ENCODE results near the gene WDR1. TPM values are rescaled to one million over a fixed set of nuclear protein-coding genes. Genes with fewer than 3 reads are reported as not detected.

Gene WDR1
- total RNA-seq, 1 experiment from 2014 or later, result 199 TPM

GRCh38 chr4:10094841-10095240, 21.8 kb downstream of the WDR1 start:
- H3K9me3 Mint-ChIP-seq (ENCODE audit: low read depth, unreplicated experiment), result no peaks in the 10 kb centered on the region
- no peak for DNase-seq
- no peaks in the 10 kb centered on the region for H3K27me3 Mint-ChIP-seq (ENCODE audit: unreplicated experiment)
- peaks cover 12% of the 10 kb centered on the region for H3K4me1 Mint-ChIP-seq (ENCODE audit: low read depth, unreplicated experiment)
- intact Hi-C loops (cut with micrococcal nuclease; ENCODE audit: unreplicated experiment), result no loop called here
- H3K27ac Mint-ChIP-seq (ENCODE audit: unreplicated experiment), result no peak overlapping the region
- BruUV-seq (replicated peaks), result no TSS peak
- H3K4me3 Mint-ChIP-seq (ENCODE audit: low read depth, unreplicated experiment), result no peak overlapping the region
- no peak for TF ChIP-seq CTCF (IDR thresholded peaks at IDR 0.05; ENCODE audit: unreplicated experiment)
- CTCF ChIA-PET, result no interaction called here
- peaks cover 32% of the 10 kb centered on the region for H3K36me3 Mint-ChIP-seq (ENCODE audit: insufficient read depth, unreplicated experiment)

GRCh38 chr4:10093801-10094552, 22.6 kb downstream of the WDR1 start:
- Mint-ChIP-seq H3K27ac (ENCODE audit: unreplicated experiment) (no peak overlapping the region), H3K4me3 (ENCODE audit: low read depth, unreplicated experiment) (no peak overlapping the region), H3K27me3 (ENCODE audit: unreplicated experiment) (no peaks in the 10 kb centered on the region), H3K36me3 (ENCODE audit: insufficient read depth, unreplicated experiment) (peaks cover 28% of the 10 kb centered on the region), H3K9me3 (ENCODE audit: low read depth, unreplicated experiment) (no peaks in the 10 kb centered on the region), H3K4me1 (ENCODE audit: low read depth, unreplicated experiment) (peaks cover 12% of the 10 kb centered on the region)
- CTCF ChIA-PET, result no interaction called here
- intact Hi-C loops (cut with micrococcal nuclease; ENCODE audit: unreplicated experiment), result no loop called here
- TF ChIP-seq CTCF (IDR thresholded peaks at IDR 0.05; ENCODE audit: unreplicated experiment), result no peak
- no peak for DNase-seq
- BruUV-seq (replicated peaks), result no TSS peak

GRCh38 chr4:10093271-10093621, 23.4 kb downstream of the WDR1 start:
- Mint-ChIP-seq H3K4me1 (ENCODE audit: low read depth, unreplicated experiment) (peaks cover 12% of the 10 kb centered on the region), H3K9me3 (ENCODE audit: low read depth, unreplicated experiment) (no peaks in the 10 kb centered on the region), H3K27me3 (ENCODE audit: unreplicated experiment) (no peaks in the 10 kb centered on the region), H3K27ac (ENCODE audit: unreplicated experiment) (no peak overlapping the region), H3K4me3 (ENCODE audit: low read depth, unreplicated experiment) (no peak overlapping the region), H3K36me3 (ENCODE audit: insufficient read depth, unreplicated experiment) (peaks cover 32% of the 10 kb centered on the region)
- CTCF ChIA-PET, result no interaction called here
- no peak for TF ChIP-seq CTCF (IDR thresholded peaks at IDR 0.05; ENCODE audit: unreplicated experiment)
- no TSS peak for BruUV-seq (replicated peaks)
- intact Hi-C loops (cut with micrococcal nuclease; ENCODE audit: unreplicated experiment), result no loop called here
- no peak for DNase-seq

- intact Hi-C loops (cut with micrococcal nuclease; ENCODE audit: unreplicated experiment), result no loop called here
- H3K9me3 Mint-ChIP-seq (ENCODE audit: low read depth, unreplicated experiment), result no peaks in the 10 kb centered on the region
- TF ChIP-seq CTCF (IDR thresholded peaks at IDR 0.05; ENCODE audit: unreplicated experiment), result no peak
- no TSS peak for BruUV-seq (replicated peaks)
- peaks cover 9% of the 10 kb centered on the region for H3K4me1 Mint-ChIP-seq (ENCODE audit: low read depth, unreplicated experiment)
- DNase-seq, result no peak
- no peak overlapping the region for H3K27ac Mint-ChIP-seq (ENCODE audit: unreplicated experiment)
- H3K4me3 Mint-ChIP-seq (ENCODE audit: low read depth, unreplicated experiment), result no peak overlapping the region
- CTCF ChIA-PET, result no interaction called here
- no peaks in the 10 kb centered on the region for H3K27me3 Mint-ChIP-seq (ENCODE audit: unreplicated experiment)
- peaks cover 36% of the 10 kb centered on the region for H3K36me3 Mint-ChIP-seq (ENCODE audit: insufficient read depth, unreplicated experiment)
These were observed 23.9 kb downstream of the WDR1 start for GRCh38 chr4:10092481-10093270.

Data from Calu3 (cell line).